Stimulated activated CD8-positive, alpha-beta memory T cell treated with anti-CD3 and anti-CD28 coated beads, Interleukin-4, amount 100 ng/mL, for 4 hours (primary cell): ENCODE measurements around the gene TSHZ2.
"Not testable (repeated sequence)": the region's sequence is repeated elsewhere in the genome, so short reads cannot be mapped to it uniquely, and the experiment has no call there.

Experiments
- DNase-seq, 2 donors: peaks; one replicate each; pipeline ENCODE4 v3.0.0-alpha.2; 2020; ENCODE audit warnings: low read depth in 2 of 2, low spot score in 1 of 2

Gene TSHZ2

DNA sequence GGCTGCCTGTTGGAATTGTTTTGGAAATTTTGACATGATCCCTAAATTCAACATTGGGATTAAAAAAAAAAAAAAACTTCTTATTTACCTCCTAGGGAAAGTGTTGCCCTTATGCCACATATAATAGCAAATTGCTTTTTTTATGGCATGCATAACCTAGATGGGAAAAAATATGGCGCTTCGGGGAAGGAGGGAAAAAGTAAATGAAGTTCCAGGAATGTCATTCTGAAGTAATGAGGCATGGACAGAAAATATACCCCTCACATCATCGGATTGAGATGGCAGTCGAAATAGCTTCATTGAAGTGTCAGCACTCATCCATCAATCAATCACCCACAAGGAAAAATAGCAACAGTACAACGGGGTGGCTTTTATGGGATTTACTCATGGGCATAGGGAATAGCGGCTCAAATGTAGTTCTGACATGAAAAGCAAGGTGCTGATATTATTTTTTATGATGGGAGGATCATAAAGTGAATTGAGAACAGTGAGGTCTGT, 516.7 kb downstream of the TSHZ2 start:
- no peak for DNase-seq

DNA sequence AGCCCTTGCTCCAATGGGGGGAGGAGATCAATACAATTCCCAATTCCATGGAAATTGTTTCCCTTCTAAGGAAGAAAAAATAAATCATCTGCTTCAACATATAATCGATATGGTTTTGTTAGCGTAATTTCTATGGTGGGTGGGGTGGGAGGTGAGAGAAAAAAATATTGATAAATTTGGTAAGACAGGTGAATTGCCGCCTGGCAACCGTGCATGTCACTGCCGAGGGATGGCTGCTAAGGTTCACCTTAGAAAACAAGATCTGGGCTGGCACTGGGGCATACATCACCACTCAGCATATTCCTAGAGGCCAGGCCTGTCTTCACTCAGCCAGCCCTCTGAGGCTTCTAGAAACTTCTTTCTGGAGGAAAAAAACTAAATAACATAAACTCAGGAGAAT, 517.4 kb downstream of the TSHZ2 start:
- no peak for DNase-seq

DNA sequence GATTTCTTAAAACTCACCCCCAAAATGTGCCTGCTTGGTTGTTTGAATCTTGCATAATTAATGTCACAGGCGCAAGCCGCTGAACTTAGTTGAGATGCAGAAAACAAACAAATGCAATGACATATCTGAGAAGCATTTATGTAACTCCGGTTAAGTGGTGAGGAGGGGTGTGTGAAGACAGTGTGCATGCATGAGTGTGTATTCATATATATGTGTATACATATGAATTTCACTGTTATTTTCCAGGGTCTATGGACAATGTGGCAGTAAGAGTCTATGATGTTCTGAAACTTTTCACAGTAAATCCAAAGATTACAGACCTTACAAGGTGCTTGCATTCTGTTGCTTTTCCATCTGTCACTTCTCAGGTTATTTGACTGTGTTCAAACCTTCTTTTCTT, 518.5 kb downstream of the TSHZ2 start:
- no peak for DNase-seq

DNA sequence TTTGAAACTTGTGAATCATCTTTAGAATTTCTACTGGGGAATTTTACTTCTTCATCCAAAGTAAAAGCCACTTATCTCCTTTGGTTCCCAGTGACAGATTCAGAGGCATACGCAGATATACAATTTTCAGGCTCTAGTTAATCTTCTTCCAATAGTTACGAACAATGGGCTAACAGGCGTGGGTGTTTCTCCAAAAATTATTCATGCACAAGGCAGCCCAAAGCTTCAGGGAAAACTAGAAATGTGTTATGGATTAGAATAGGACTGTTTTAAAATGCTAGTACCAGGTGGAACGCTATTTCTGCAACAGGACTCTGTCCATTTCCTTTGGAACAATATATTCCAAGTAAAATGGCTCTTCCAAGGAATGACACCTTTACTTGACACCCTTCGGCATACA, 519.3 kb downstream of the TSHZ2 start:
- no peak for DNase-seq

DNA sequence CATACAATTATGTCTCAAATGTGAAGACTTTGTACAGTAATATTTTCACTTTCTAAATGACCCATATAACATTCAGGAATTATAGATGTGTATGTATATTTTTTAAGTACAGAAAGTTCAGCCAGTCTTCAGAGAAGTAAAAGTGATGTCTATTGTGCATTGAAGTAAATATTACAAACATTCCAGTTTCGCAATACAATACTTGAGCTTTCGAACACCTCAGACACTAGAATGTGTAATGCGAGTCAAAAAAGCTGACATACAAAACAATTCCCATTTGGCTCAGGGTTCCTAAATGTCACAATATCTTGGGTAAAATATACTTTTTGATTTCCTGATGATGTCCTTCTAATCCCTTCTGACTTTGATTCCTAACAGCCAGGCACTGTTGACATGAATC, 520.1 kb downstream of the TSHZ2 start:
- DNase-seq: no peak

DNA sequence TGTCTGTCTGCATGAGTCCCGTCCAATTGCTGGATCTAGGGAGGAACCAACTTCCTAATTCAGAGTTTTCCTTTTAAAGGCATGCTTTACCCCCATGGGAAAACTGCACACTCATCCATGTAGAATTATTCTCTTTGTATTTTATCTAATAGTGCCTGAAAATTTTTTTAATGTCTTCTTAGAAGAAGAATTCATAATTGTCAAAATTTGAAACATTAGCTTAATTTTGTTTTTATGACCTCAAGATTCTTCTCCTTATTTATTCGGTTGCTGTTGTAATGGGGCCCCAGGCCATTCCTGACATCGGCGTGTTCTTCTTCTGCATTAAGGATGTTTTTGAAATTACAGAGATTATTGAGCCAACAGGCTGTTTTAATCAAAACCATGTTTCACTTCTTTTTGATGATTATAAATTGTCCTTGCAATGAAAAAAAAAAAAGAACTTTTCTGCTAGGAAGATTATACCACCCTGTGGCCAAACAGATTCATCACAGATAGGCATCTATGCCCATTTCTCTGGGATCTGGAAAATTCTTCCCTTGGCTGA, 521.2 kb downstream of the TSHZ2 start:
- DNase-seq: no peak

DNA sequence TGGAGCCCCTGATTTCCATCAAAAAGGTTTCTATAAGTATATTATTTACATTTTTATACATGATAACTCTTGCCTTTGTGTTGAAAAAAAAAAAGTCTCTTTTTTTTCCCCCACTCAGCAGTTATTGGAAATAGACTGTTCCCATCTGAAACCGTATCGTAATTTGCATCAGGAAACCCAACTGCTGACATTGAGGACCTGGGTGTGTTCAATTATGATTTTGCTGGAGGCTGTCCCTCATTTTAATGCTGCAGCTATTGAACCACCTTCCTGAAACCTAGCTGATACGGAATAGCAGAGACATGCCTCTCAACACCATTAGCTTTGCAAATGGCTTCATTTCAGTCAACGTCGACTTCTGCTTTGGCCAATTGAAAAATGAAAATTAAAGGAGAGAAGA, 522.6 kb downstream of the TSHZ2 start:
- DNase-seq: no peak

DNA sequence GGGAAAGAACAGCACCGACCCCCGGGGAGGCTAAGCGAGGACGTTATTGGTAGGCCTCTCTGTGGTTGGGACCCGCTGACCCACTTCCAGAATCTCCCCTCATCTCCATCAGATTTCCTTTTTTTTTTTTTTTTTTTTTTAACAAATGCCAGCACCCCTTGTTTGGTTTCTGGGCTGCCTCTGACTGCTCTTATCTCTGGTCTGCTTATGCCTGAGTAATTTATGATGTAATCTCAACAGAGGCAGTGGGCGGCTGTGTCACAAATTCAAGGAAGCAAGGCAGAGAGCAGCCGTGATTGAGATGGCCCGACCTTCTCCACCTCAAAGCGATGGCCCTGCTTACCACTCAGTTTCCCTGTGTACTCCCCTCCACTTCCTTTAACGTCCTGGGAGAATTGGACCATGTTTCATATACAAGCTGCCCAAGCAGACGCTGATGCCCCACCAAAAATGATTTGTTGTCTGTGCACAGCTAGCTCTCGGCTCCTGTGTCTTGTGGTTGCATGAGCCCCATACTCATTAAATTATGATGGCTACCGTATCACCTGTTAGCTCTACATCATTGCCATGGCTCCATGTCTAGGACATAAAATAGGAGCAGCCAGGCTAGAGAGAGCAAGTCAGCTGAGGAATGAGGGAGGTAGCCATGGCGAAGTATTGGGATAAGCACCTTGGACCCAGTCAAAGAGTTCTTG, 523.4 kb downstream of the TSHZ2 start:
- no peak for DNase-seq

DNA sequence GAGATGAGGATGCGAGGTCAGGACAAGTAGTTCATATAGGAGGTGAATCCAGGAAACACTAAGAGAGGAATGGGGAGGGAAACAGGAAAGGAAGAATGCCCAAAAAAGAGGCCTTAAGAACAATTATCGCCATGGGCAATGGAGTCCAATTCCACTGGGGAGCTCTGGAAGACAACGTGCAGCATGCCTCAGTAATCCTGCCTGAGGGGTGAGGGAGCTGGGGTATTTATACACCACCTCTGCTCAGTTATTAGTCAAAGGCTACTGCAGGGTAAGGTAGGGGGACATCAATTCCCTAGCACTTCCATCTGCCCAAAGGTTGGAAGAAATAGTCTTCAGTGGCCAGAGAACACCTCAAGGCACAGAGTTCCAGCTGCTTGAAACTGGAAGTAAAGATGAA, 525.1 kb downstream of the TSHZ2 start:
- no peak for DNase-seq

DNA sequence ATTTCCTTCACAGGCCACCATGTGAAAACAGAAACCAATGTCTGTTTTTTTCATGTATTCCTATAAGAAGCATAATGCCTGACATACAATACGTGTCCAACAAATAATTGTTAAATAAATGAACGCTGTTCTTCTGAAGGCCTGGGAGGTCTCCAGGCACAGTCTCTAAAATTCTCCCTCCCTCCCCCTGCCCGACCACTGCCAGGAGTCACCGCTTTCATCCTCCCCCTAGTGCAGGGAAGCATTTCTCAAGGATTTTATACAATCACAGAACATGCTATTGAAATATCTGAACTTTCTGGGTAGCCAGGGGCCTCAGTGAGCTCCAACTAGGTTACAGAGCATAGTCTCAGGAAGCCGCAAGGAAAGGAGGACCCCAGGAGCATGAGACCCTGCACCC, 526.2 kb downstream of the TSHZ2 start:
- no peak for DNase-seq

DNA sequence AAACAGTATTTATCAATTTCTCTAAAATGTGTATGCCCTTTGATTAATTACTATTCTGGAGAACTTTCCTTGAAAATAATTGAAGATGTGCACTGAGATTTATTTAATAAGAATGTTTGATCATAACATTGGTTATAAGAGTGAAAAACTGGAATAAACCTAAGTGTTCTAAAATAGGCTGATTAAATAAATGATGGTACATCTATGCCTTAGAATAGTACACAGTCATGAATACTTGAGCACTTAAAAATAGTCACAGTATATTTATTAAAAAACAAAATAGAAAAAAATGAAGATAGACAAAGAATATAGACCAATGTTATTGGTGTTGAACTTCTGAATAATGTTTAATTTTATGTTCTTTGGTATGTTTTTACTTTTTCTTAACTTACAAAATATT, 528.5 kb downstream of the TSHZ2 start:
- DNase-seq: no peak

DNA sequence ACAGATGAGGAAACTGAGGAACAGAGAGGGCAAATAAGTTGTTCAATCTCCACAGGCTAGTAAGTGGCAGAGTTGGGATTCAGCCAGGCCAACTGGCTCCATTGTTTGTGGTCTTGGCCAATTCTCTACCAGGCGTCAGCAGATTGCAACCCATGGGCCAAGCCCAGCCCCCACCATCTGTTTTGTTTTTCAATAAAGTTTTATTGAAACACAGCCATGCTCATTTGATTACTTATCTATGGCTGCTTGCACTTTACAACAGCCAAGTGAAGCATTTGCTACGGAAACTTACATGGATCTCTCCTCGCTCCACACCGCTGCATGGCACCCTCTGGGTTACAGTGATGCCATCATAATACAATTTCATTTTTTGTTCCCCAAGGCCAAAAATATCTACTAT, 530.7 kb downstream of the TSHZ2 start:
- no peak for DNase-seq

DNA sequence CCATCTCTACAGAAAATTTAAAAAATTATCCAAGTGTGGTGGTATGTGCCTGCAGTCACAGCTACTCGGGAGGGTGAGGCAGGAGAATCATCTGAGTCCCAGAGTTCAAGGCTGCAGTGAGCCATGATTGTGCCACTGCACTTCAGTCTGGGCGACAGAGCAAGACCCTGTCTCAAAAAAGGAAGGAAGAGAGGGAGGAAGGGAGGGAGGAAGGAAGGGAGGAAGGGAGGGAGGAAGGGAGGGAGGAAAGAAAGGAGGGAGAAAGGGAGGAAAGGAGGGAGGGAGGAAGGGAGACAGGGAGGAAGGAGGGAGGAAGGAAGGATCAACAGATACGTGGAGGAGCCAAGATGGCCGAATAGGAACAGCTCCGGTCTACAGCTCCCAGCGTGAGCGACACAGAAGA, 531.4 kb downstream of the TSHZ2 start:
- no peak for DNase-seq

DNA sequence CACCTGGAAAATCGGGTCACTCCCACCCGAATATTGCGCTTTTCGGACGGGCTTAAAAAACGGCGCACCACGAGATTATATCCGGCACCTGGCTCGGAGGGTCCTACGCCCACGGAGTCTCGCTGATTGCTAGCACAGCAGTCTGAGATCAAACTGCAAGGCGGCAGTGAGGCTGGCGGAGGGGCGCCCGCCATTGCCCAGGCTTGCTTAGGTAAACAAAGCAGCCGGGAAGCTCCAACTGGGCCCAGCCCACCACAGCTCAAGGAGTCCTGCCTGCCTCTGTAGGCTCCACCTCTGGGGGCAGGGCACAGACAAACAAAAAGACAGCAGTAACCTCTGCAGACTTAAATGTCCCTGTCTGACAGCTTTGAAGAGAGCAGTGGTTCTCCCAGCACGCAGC, 531.9 kb downstream of the TSHZ2 start:
- not testable (repeated sequence) for DNase-seq

DNA sequence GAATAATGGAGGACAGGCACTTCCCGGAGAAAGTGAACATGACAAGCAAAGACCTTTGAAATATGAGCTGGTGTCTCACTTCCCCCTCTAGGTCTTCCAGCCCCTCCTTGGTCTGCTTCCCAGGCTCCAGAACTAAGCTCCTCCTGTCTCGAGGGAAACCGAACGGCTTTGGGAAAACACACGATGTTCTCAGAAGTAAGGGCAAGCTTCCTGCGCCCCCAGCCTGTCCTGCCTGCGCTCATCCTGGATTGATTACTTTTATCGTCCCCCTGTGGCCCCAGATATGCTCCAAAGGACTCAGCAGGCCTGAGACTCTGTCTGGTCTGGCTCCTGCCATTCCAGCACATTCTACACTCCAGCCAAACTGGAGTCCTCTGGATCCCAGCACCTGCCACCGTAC, 538.1 kb downstream of the TSHZ2 start:
- no peak for DNase-seq

DNA sequence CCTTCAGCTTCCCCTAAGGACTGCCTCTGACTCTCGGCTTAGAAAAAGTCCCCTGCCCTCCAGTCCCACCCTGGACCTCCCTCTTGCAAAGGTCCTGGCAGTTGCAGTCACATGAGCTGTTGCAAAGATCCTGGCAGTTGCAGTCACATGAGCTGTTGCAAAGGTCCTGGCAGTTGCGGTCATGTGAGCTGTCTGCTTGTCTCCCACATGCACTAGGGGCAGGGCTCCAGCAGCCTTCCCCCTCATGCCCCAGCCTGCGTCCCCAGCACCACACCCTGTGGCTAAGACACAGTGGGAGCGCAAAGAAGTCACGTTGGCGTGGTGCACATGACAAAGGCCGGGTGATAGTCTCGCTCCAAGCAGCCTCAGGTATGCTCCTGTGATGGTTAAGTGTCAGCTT, 538.5 kb downstream of the TSHZ2 start:
- DNase-seq: no peak

DNA sequence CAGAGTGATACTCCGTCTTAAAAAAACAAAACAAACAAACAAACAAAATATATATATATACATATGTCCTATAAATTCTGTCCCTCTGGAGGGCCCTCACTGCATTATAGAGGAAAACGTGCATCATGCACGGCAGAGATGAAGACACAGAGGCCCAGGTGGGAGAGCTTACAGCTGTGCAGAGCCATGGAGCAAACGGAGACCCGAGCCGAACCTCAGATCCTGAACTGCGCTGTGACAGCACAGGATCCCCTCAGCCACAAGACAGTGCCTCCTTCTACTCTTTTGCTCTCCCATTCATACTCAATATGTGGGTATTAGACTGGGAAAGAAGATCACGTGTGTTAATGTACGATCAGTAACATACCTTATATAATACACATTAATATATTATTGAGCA, 539.9 kb downstream of the TSHZ2 start:
- DNase-seq: no peak

DNA sequence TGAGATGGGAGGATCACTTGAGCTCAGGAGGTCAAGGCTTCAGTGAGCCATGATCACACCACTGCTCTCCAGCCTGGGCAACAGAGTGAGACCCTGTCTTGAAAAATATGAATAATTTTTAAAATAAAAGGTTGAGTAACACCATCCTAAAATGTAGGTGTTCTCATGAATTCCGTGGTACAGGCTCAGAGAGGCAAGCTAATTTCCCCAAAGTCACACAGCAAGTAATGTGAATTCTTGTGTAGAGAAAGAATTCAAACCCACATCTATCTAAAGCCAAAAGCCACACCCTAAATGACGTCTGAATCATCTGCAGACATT, 541.0 kb downstream of the TSHZ2 start:
- no peak for DNase-seq

DNA sequence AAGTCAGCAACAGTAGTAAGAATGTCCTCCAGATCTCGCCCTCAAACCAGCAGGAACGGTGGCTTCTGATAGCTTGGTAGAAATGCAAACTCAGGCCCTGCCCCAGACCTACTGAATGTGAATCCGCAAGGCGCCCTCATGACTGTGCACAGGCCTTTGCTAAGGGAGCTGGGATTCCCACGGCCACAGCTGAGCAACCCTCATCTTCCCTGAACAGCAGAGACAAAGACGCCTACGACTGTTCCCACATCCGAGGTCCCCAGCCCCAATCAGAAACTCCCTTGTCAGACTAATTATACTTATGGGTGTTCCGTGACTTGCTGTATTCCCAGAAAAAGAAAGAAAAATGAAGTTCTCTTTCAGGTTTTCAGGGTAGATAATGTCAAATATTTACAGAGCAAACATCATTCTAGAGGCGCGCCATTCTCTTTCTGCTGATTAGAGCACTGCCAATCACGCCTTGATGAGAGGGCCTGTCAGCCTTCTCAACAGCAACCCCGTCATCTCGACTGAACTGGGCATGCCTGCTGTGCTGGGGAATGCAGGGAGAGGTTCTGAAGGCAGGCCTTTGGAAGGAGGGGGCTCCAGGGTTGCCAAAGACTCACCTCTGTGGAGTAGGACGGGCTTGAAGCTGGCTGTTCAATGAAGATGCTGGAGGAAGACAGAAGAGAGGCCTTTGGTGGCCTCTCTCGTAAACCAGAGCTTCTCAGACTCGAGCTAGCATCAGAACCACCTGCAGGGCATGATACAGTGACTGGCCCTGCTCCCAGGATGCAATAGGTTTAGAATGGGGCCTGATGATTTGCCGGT, 541.5 kb downstream of the TSHZ2 start:
- no peak for DNase-seq

DNA sequence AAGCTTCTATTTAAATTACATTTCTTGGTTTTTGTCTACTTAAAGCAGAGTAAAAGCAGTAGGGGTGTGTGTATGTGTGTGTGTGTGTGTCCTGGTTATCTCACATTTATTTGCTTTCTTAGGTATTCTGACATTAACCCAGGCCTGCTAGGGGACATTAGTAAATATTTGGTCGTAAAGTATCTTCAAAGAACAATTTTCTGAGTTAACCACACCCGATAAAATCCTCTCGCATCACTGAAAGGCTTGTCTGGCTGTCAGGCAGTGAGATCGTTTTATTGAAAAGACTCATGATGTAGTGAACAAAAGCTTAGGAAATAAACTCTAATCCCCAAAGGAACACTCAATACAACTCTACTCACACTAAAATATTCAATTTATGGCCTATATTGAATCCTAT, 543.6 kb downstream of the TSHZ2 start:
- DNase-seq: no peak

DNA sequence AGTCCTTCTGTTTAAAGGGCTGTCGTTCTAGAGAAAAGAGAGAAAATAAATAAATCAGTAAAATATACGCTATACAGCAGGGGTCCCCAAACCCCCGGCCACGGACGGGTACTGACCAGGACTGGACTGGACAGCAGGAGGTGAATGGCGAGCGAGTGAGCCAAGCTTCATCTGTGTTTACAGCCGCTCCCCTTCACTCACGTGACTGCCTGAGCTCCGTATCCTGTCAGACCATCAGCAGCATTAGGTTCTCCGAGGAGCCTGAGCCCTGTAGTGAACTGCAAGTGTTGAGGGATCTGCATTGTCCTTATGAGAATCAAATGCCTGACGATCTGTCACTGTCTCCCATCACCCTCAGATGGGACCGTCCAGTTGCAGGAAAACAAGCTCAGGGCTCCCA, 545.0 kb downstream of the TSHZ2 start:
- no peak for DNase-seq

DNA sequence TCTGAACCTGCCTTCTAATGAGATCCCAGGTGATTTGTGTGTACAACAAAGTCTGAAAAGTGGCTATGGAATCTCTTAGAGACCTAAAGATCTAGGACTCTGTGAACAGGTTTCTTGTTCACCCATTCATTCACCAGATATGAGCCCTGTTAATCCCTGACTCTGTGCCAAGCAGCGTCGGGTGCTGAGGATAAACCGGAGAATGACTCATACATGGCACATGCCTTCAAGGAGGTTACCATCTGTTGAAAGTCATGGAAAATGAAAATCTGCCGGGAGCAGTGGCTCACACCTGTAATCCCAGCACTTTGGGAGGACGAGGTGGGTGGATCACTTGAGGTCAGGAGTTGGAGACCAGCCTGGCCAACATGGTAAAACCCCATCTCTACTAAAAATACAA, 549.3 kb downstream of the TSHZ2 start:
- DNase-seq: not testable (repeated sequence)

DNA sequence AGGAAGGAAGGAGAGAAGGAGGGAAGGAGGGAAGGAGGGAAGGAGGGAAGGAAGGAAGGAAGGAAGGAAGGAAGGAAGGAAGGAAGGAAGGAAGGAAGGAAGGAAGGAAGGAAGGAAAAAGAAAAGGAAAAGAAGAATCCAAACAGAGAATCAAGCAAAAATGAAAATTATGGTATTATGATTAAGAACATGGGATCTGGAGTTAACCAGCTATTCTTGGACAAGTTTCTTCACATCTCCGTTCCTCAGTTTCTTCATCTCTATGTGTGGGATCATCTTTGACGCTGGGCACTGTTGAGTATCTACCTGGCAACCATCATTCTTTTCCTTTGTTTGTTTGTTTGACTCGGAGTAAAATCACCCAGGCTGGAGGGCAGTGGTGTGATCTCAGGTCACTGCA, 549.9 kb downstream of the TSHZ2 start:
- DNase-seq: no peak
